Measurements from ENCODE around the gene KRTAP10-9. TPM values are rescaled to one million over a fixed set of nuclear protein-coding genes. Genes with fewer than 3 reads are reported as not detected.
"Not testable (repeated sequence)": the region's sequence is repeated elsewhere in the genome, so short reads cannot be mapped to it uniquely, and the experiment has no call there.

The KRTAP10-9 gene
- total RNA-seq, 8 experiments from 2014 or later = 0.18 to 1.0 (median 0.46) TPM; not detected in 3

- H3K27ac ChIP-seq; H3K4me3 ChIP-seq; in situ Hi-C loops (cut with MboI; ENCODE audit: low pct_unique_long_range_greater_than_20kb in 2 of 9, low sequenced_read_pairs in 9 of 9, unreplicated experiment in 9 of 9); H3K4me1 ChIP-seq (replicated peaks in 1 of 2): not testable (repeated sequence)
- ATAC-seq (replicated peaks in 6 of 8) = peak in 4 of 8 experiments; percentile 26 to 32 (median 30)
- 52% methylated on average over 5 of the region's 15 CpGs; no CpG with 5 or more reads in 9 of the 10 experiments for WGBS, 10 experiments
These were observed 939 bp downstream of the KRTAP10-9 start for GRCh38 chr21:44627831-44628233.

- WGBS, 10 experiments = 8 to 92% (median 30%) methylated on average over 2 to 7 of the region's 18 CpGs; no CpG with 5 or more reads in 7 of the 10 experiments
- Histone ChIP-seq H3K4me1 (replicated peaks in 1 of 2) (no peaks in the 10 kb centered on the region), H3K4me3 (no peak overlapping the region), H3K27ac (no peak overlapping the region)
- in situ Hi-C loops (cut with MboI; ENCODE audit: low pct_unique_long_range_greater_than_20kb in 2 of 9, low sequenced_read_pairs in 9 of 9, unreplicated experiment in 9 of 9) = no loop called here
- peak in 4 of 8 experiments; percentile 24 to 94 (median 50) for ATAC-seq (replicated peaks in 6 of 8)
These were observed 2.0 kb downstream of the KRTAP10-9 start for GRCh38 chr21:44628707-44629391.

- ATAC-seq (replicated peaks in 6 of 8) = no peak
- Histone ChIP-seq H3K27ac (no peak overlapping the region), H3K4me3 (no peak overlapping the region), H3K4me1 (replicated peaks in 1 of 2) (no peaks in the 10 kb centered on the region)
- in situ Hi-C loops (cut with MboI; ENCODE audit: low pct_unique_long_range_greater_than_20kb in 2 of 9, low sequenced_read_pairs in 9 of 9, unreplicated experiment in 9 of 9) = no loop called here
- 100% methylated on average over 2 of the region's 2 CpGs; no CpG with 5 or more reads in 9 of the 10 experiments for WGBS, 10 experiments
These were observed 3.5 kb downstream of the KRTAP10-9 start for GRCh38 chr21:44630440-44630839.

GRCh38 chr21:44632067-44632466 is 5.2 kb downstream of the KRTAP10-9 start:
- H3K27ac ChIP-seq = no peak overlapping the region
- in situ Hi-C loops (cut with MboI; ENCODE audit: low pct_unique_long_range_greater_than_20kb in 2 of 9, low sequenced_read_pairs in 9 of 9, unreplicated experiment in 9 of 9) = no loop called here
- ATAC-seq (replicated peaks in 6 of 8) = no peak
- 20 to 100% (median 75%) methylated on average over 1 of the region's 1 CpG; no CpG with 5 or more reads in 1 of the 10 experiments for WGBS, 10 experiments
- no peaks in the 10 kb centered on the region for H3K4me1 ChIP-seq (replicated peaks in 1 of 2)
- H3K4me3 ChIP-seq = no peak overlapping the region

- in situ Hi-C loops (cut with MboI; ENCODE audit: low pct_unique_long_range_greater_than_20kb in 2 of 9, low sequenced_read_pairs in 9 of 9, unreplicated experiment in 9 of 9) = no loop called here
- WGBS, 10 experiments = 16 to 100% (median 79%) methylated on average over 2 to 6 of the region's 15 CpGs; no CpG with 5 or more reads in 3 of the 10 experiments
- Histone ChIP-seq H3K27ac (no peak overlapping the region), H3K4me3 (no peak overlapping the region), H3K4me1 (replicated peaks in 1 of 2) (no peaks in the 10 kb centered on the region)
- ATAC-seq (replicated peaks in 6 of 8) = no peak
These were observed 9.5 kb downstream of the KRTAP10-9 start for GRCh38 chr21:44636209-44637017.

GRCh38 chr21:44637018-44637850 is 10.3 kb downstream of the KRTAP10-9 start, which contains the start of gene KRTAP10-10:
Gene KRTAP10-10, plus strand, starts transcription at chr21:44637356. Its CDS starts 62 bp downstream, at chr21:44637418.
- Histone ChIP-seq H3K4me3 (no peak within 1 kb of the TSS), H3K27ac (no peak within 1 kb of the TSS), H3K4me1 (replicated peaks in 1 of 2) (no peaks in the 10 kb centered on the region)
- peak in 5 of 8 experiments; percentile 75 to 95 (median 93) for ATAC-seq (replicated peaks in 6 of 8)
- 0 to 60% (median 17%) methylated on average over 1 to 3 of the region's 21 CpGs; no CpG with 5 or more reads in 7 of the 10 experiments for WGBS, 10 experiments
- in situ Hi-C loops (cut with MboI; ENCODE audit: low pct_unique_long_range_greater_than_20kb in 2 of 9, low sequenced_read_pairs in 9 of 9, unreplicated experiment in 9 of 9) = no loop called here

GRCh38 chr21:44637851-44638348 is 11.0 kb downstream of the KRTAP10-9 start:
- H3K27ac ChIP-seq; H3K4me3 ChIP-seq; in situ Hi-C loops (cut with MboI; ENCODE audit: low pct_unique_long_range_greater_than_20kb in 2 of 9, low sequenced_read_pairs in 9 of 9, unreplicated experiment in 9 of 9); H3K4me1 ChIP-seq (replicated peaks in 1 of 2): not testable (repeated sequence)
- WGBS, 10 experiments = 75% methylated on average over 2 of the region's 12 CpGs; no CpG with 5 or more reads in 9 of the 10 experiments
- peak in 1 of 8 experiments; percentile 10 for ATAC-seq (replicated peaks in 6 of 8)

GRCh38 chr21:44638506-44639330 is 11.8 kb downstream of the KRTAP10-9 start:
- ATAC-seq (replicated peaks in 6 of 8); H3K4me3 ChIP-seq; H3K27ac ChIP-seq: not testable (repeated sequence)

GRCh38 chr21:44639331-44639655 is 12.4 kb downstream of the KRTAP10-9 start:
- in situ Hi-C loops (cut with MboI; ENCODE audit: low pct_unique_long_range_greater_than_20kb in 2 of 9, low sequenced_read_pairs in 9 of 9, unreplicated experiment in 9 of 9) = no loop called here
- H3K4me1 ChIP-seq (replicated peaks in 1 of 2) = no peaks in the 10 kb centered on the region
- WGBS, 10 experiments = 0 to 93% (median 87%) methylated on average over 1 to 3 of the region's 12 CpGs; no CpG with 5 or more reads in 7 of the 10 experiments
- H3K27ac ChIP-seq = no peak overlapping the region
- H3K4me3 ChIP-seq = no peak overlapping the region
- no peak for ATAC-seq (replicated peaks in 6 of 8)

More at GRCh38 chr21:44638506-44639330, 11.8 kb downstream of the KRTAP10-9 start:
- WGBS, 10 experiments = 100% methylated on average over 2 of the region's 21 CpGs; no CpG with 5 or more reads in 9 of the 10 experiments
- in situ Hi-C loops (cut with MboI; ENCODE audit: low pct_unique_long_range_greater_than_20kb in 2 of 9, low sequenced_read_pairs in 9 of 9, unreplicated experiment in 9 of 9); H3K4me1 ChIP-seq (replicated peaks in 1 of 2): not testable (repeated sequence)

- H3K4me3 ChIP-seq = no peak overlapping the region
- in situ Hi-C loops (cut with MboI; ENCODE audit: low pct_unique_long_range_greater_than_20kb in 2 of 9, low sequenced_read_pairs in 9 of 9, unreplicated experiment in 9 of 9) = no loop called here
- no peaks in the 10 kb centered on the region for H3K4me1 ChIP-seq (replicated peaks in 1 of 2)
- 40 to 100% (median 83%) methylated on average over 1 to 4 of the region's 5 CpGs; no CpG with 5 or more reads in 3 of the 10 experiments for WGBS, 10 experiments
- ATAC-seq (replicated peaks in 6 of 8) = no peak
- no peak overlapping the region for H3K27ac ChIP-seq
These were observed 13.9 kb downstream of the KRTAP10-9 start for GRCh38 chr21:44640761-44641160.

- 10 to 86% (median 60%) methylated on average over 2 to 11 of the region's 14 CpGs; no CpG with 5 or more reads in 1 of the 10 experiments for WGBS, 10 experiments
- in situ Hi-C loops (cut with MboI; ENCODE audit: low pct_unique_long_range_greater_than_20kb in 2 of 9, low sequenced_read_pairs in 9 of 9, unreplicated experiment in 9 of 9) = no loop called here
- no peak overlapping the region for H3K4me3 ChIP-seq
- no peak overlapping the region for H3K27ac ChIP-seq
- ATAC-seq (replicated peaks in 6 of 8) = no peak
- no peaks in the 10 kb centered on the region for H3K4me1 ChIP-seq (replicated peaks in 1 of 2)
These were observed 16.9 kb downstream of the KRTAP10-9 start for GRCh38 chr21:44643741-44644310.

Data from motor neuron (in vitro differentiated cells).